Hippocampal formation (tissue), 2 donors: Measurements from ENCODE around the gene COX7B2.

Source experiments
- DNase-seq, 2 donors: peaks; one replicate each; lab custom pipeline; 2025; lab: John Stamatoyannopoulos, UW

Gene COX7B2, protein sequence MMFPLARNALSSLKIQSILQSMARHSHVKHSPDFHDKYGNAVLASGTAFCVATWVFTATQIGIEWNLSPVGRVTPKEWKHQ

DNA sequence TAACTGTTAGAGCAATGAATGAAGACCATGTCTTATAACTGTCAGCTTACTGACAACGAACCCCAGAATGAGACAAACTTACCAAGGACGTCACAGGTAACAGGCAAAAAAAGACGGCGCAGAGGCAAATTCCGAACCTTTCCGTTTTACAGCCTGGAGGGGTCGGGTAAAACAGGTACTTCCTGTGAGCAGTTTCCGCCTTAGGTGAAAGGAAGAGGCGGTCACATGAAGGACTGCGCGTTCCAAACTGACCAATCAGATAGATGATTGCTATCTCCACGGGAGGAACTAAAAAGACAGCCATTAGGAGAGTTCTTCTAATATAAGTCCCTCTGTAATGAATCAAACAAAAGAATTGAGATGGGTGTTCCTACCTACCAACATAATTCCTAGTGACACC lies at the start of gene COX7B2:
TSS of gene COX7B2 (minus strand) at position 168 of the 400 bp plus-strand sequence. CDS start 174,053 bp downstream, outside the sequence.
- DNase-seq, result no peak

DNA sequence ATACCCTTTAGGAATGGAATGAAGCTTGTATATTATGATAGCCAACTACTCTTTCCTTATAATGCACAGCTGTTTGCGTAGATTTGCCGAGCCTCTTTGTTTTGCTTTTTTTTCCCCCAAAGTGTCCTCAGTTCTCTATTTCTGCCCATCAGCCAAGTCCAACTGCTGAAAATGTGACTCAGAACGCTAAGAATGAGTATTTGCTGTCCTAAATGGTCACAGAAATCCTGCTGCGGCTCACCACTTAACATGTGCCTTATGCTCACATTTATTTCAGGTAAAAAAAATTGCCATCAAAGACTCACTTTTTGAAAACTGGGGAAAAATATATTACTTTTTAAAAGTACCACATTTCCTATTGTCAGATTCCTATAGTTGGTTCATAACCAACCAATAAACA lies 47.4 kb upstream of the COX7B2 start:
- no peak for DNase-seq

DNA sequence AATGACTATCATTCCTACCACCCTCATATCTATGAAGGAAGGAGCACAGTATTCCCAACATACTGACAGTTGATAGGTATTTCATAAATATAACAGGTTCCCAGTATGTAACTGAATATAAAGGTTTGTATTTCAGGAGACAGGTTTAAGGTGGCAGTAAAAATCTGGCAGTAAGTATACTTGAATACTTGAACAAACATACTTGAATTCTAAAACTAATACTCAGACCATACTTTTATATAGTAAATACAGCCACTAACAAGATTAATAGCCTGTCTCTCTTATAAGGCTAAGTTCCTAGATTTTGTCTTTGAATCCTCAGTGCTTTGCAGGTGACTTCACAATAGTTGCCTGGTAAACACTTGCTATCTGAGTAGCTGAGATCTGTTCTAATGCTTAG lies 46.6 kb upstream of the COX7B2 start:
- no peak for DNase-seq

DNA sequence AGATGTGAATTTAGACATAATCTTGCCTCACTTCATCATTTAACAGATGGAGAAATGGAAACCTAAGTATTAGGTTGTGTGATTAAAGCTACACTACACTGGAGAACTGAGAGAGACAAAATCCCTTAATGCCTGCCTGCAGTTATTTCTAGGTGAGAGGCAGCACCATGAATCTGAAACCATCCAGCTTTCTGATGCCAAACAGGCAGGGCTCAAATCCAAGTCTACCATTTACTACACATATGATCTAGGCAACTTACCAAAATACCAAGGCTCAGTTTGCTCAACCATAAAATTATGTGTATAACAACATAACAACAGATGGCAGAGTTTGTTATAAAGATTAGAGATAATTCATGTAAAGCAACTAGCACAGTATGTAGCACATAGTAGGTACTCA lies 45.6 kb upstream of the COX7B2 start:
- no peak for DNase-seq

DNA sequence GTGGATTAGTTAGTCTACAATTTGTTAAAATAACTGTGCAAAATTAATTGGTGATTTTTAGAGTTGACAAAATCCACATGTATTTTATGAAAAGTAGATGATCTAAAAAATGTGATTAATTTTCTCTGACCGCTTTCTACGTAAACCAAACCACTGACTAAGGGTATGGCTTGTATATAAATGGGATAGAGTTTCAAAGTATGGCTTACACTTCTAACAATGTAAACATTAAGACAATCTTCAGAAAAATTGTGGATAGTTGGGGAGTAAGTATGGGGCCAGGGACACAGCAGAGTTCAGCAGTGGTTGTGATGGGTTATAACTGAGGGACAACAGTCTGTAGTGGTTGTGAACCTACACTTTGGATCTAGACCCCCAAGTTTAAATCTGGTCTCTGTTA lies 44.5 kb upstream of the COX7B2 start:
- no peak for DNase-seq

DNA sequence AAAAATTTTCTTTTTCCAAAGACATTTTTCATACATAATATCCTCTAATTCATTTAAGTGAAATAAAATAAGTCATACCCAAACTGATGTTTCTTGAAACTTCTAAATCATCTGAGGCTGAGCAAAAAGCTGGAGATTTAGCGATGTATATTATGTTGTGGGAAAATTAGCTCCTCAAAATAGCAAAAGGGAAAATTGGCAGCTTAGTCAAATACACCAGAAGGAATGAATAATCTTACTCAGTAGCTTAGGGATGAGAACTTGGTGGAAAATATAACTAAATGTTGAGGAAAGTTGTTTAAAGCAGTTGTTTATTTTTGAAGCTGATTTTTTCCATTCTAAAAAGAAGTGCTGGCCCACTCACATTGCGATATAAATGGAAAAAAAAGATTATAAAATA lies 43.4 kb upstream of the COX7B2 start:
- DNase-seq, result no peak

DNA sequence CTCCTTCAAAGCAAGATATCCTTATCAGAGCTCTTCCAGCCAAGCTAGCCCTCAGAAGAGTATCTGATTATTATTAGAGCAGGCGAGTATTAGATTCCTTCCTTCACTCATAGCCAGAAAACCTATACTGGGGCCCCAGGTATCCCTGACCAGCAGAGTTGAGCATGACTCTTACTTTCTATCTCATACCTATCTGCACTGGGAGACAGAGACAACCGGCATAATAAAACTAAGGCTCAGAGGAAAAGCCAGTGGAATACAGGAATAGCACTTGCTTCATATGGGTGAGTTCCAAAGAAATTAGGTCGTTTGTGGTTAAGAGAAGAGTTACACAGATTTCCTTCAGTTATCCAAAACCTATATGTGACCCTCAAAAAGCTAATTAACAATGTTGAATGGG lies 41.8 kb upstream of the COX7B2 start:
- DNase-seq, result no peak

DNA sequence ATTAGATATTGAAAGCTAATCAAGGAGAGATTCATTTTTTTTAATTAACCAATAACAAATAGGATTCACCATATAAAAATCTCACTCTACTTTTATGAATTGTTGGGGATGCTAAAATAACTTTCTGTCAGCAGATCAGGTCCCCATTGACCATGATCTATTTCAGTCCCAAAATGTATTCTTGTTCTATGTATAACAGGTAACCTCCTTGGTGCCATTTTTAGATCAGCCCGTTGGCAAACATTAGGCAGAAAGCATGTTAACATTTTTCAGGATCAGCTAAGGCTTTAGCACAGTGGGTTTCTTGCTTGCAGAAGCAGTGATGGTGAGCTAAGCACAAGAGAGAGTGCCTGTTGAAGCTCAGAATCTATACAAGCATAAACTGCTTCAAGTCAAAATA lies 40.8 kb upstream of the COX7B2 start:
- DNase-seq, result no peak

DNA sequence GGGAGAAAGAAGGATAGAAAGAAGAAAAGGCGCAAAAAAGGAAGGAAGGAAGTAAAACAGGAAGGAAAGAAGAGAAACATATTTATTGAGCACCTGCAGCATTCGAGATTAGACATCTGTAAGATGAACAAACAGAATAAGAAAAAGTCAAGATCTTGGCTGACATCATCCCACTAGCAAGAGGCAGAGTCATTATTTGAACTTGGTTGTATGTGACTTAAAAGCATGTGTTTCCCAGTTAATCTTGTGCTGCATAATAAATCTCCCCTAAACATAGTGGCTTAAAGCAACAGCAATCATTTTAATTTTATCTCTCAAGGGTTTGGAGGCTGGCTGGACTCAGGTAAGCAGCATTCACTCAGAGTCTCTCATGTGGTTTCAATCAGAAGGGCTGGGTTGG lies 38.5 kb upstream of the COX7B2 start:
- DNase-seq, result no peak

DNA sequence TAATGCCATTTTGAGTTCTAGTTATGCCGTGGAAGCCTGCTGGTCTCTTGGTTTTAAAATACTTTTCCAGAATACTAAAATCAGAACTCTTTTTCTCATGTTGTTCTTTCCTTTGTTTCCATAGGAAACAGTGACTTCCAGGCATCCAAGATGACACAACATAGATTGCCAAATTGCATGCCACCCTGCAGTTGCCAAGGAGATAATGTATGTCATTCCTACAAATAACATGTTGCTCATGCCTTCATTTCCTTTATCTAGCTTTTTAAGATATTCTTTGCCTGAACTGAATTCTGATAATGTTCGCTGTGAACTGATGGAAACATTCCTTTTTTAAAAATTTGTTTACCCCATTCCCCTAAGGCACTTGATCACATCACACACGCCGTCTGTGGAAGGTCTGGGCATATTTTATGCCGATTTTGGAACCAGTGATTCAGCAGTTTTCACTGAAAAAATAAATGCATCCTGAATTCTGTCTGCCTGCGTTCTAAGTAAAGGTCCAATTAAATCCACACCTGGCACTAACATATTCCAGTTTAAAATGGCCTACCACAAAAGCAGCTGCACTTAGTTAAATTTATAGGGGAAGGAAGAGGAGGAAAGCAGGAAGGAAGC lies 38.0 kb upstream of the COX7B2 start:
- peak in 1 of 2 donors; percentile 22 for DNase-seq

DNA sequence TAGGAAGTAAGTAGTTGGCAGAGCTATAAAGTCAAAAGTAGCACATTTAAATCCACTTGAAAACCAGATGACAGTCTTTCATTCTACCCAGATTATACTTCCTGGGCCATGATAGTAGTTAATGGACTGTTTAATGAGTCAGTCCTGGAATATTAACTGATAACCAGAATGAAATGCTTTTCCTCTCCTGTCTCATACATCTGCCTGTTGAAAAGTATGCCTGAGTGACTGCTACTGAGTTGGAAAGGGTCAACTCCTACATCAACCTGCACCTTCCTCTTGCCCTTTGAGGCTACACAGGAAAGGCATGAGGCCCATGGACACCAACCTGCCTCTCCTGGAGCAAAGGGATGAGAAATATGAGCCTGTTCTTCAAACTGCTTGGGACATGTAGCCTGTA lies 36.0 kb upstream of the COX7B2 start:
- no peak for DNase-seq

DNA sequence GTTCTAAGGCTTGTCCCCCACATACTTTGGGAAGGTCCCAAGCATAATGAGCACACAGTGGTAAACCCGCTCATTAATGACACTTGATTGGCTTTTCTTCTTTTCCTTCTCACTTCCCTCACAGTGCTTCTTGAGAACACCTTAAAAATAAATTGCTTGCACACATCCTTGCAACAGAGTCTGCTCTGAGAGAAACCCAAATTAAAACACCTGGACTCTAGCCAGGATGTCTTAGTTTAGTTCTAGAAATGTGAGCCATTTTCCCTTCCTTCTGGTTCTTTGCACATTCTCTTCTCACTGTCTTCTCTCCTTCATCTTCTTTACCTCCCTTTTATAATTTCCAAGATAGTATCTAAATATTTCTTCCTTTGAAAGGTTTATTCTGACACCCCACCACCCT lies 35.3 kb upstream of the COX7B2 start:
- DNase-seq, result no peak

DNA sequence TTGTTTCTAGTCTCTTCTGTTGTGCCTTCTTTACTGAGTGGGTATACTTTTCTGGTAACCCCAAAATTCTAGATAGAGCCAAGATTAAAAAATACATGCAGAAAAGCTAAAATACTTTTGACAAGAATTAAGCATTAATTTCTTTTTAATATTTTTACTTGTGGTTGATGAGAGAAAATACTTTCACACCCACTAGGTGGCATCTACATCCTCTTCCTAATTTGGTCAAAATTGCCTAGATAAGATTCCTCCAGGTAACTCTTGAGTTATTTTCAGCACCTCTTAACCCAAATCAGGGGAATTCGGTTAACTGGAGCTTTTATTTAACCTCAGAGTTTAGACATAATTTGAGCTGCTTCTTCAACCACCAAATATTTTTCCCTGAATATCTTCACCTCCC lies 28.4 kb upstream of the COX7B2 start:
- no peak for DNase-seq

DNA sequence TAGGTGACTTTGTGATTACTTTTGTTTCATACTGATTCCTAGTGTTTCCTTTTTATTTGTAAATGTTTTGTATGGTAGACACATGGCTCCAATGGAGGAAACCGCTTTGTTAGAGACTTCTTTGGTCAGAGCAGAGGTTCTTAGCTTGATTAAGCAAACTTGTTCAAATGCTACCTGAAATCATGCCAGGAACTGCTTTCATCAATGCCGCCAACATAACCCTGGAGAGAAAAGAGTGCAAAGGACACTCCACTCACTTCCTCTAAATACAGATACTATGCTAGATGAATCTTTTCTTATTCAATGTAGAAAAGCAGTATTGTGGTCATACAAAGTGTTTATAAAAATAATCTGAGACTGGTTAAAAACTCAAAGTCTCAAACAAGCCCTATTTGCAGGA lies 25.7 kb upstream of the COX7B2 start:
- DNase-seq, result no peak

DNA sequence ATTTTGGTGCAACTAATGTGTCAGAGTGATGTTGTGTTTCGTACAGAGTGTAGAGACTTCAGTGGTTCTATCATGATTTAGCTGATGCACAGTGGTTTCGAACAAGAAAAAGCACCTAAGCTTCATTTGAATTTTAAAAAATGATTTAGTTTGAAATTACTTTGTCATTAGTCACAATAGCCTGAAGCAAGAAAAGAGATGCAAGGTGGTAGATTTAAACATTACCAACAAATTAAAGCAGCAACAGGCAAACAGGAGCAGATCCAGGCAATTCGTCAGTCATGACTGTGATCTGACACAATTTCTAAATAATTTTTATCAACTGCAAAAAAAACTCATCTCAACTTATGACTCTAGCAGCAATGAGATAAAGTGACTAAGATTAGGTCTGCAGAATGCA lies 24.6 kb upstream of the COX7B2 start:
- DNase-seq, result no peak

DNA sequence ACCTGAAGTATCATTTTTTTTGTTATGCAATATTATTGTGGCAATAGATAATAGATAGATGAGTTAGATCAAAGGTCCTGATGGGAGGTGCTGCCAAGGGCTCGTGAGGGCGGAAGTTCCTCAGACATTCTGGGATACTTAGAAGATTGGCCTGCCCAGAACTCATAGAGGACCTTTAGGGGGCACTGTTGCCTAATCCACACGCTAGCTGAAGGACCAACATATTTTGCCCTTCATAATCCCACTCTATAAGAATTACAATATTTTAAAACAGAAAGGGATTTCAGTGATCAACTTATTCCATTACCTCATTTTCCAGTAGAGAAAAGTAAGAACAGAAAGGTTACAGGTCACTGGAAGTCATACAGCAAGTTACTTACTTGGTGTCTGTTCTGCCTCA lies 22.9 kb upstream of the COX7B2 start:
- DNase-seq, result peak; percentile 7 to 51

DNA sequence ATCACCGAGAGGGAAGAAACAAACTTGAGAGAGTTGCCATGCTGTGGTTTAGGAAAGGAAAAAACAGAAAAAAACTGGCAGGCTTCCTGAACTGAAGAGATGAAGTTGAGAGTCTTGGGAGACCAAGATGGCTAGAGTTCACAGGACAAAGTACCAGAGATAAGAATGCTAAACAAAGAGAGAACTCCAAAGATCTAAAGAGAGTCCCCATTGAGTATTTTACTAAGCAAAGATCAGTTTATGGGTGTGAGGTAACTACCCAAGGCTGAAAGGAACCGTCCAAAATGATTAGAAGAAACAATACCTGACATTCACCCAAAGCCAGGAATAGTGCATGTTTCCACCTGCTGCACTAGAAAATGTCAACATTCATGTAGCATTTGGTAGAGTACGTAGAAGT lies 21.8 kb upstream of the COX7B2 start:
- no peak for DNase-seq

DNA sequence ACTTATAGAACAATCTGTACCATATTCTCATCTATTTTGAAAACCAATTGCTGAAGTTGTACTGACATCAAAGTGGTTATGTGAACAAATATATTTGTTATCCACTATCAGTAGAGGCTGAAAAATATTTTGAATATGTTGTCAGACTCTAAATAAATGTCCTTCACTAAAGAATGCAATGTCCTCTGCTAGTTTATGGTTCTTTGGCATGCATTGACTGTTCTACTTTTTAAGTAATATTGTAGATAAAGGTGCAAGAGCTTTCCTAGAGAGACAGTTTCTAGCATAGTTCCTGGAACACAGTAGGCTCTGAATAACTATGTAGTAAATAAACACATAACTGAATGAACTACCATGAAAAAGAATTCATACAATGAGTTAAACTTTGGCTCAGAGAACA lies 18.2 kb upstream of the COX7B2 start:
- no peak for DNase-seq

DNA sequence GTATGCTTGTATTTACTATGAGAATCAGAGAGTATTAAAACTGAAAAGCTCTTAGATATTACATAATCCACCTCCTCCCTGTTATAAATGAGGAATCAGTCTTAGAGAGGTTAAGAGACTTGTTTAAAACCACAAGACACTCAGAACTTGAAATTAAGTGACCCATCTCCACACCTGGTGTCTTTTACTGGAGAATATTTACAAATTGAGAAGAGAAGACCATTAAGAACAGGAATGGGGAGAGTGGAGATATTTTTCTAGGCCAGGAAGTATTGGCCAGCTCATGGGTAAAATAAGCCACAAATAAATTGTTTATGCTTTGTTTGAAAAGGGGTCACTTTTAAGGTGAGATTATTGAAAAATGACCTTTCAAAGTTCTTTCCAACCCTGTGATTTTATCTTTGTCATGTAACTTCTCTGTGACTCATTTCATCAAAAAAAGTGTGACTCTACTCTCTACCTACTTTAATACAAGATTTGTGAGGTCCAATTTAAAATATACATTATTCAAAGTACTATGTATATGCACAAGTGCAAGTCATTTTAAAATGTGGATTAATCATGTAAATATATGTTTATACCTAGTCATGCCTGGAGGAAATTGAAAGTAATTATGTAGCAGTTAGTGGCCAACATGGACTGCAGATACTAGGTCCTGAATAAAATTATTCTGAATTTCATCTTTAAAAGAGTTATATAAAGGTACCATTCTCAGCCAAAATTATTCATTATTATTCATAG lies 15.9 kb upstream of the COX7B2 start:
- DNase-seq, result no peak

DNA sequence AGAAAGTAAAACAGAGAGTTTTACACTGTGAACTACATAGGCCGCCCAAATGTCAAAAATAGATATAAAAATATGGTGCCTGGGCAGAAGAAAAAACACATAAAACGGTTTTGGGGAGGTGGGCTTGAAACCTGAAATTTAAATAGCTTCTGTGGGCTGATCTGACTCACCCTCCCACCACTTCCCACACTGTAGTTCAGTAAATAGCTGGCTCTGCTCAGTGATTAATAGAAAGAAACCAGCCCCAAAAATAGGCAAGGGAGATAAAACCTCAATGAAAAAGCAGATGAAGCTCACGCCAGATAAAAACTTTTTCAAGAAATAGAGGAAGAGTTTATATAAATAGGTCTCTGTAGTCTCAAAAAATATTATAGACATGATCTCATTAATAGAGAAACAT lies 13.2 kb upstream of the COX7B2 start:
- no peak for DNase-seq

DNA sequence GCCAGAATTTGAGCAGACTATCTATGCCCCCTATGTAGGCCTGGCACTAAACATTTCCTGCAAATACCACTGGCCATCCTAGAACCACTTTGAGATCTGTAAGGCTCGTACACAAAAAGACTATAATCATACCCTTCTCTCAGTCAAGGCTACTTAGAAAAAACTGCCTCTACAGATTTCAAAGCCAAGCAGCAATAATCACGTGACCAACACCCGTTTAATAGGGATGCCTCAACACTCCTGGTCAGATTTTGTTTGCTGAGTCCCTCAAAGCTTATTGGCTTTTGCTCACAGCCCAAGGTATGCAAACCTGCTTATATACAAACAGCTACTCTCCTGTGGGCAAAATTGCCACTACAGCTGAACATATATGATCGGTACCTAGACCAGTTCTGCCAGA lies 897 bp downstream of the COX7B2 start:
- no peak for DNase-seq

DNA sequence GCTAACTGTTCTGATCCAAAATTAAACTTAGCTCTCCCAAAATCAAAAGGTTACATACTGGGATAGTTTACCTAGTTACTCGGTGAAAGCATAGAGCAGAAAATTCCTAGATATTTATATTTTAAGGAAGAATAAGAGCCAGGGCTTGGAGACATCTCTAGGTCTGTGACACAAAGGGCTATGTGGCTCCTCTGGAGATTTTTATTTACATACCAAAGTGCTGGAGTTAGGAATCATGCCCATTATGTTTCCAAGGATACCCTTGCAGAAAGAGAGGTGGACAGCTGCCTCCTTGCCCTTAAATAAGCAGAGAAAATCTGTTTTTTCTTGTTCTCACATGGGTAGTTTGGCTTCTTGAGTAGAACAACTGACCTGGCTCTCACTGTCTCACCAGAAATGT lies 9.0 kb downstream of the COX7B2 start:
- DNase-seq, result no peak

DNA sequence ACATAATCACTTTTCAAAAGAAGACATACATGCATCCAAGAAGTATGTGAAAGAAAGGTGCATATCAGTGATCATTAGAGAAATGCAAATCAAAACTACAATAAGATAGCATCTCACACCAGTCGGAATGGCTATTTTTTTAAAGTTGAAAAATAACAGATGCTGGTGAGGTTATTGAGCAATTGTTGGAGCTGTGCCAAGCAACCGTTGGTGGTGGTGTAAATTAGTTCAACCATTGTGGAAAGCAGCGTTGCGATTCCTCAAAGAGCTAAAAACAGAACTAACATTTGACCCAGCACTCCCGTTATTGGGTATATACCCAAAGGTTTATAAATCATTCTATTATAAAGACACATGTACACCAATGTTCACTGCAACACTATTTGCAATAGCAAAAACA lies 14.2 kb downstream of the COX7B2 start:
- no peak for DNase-seq

DNA sequence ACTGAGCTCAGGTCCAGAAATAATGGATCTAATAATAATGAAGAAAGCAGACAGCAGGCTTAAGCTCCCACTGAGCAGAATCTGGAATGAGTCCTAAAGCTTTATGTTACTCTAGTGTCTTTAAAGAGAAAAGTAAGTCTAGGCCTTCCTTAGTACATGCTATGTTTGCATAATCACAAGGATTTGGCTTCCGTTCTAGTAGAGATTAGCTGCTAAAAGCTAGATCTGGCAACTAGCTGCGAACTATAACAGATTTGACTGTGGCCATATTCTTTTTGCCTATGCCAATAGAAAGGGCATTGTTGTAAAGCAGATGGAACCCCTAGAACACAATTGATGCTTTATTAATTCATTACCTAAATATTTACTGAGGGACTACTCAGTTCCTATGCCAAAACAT lies 19.0 kb downstream of the COX7B2 start:
- DNase-seq, result no peak
